HL-60/S4 treated with retinoic acid at 250 ng/mL for 4 days and 3 days (cell line): ENCODE measurements around the gene POLR3B.
"Not testable (repeated sequence)": the region's sequence is repeated elsewhere in the genome, so short reads cannot be mapped to it uniquely, and the experiment has no call there.

ENCODE experiments used
- in situ Hi-C: fragments of 300-500 bp; cut with MboI; formaldehyde crosslinking; loops from 2 replicates; pipeline ENCODE4 v1.7.0; 2022; ENCODE audit warnings: low sequenced_read_pairs

POLR3B gene

GRCh38 chr12:106357549-106358395 lies at the start of gene POLR3B:
Gene POLR3B (plus strand): TSS chr12:106357748. CDS start chr12:106357880, 132 bp downstream.
- in situ Hi-C loops = no loop called here

DNA sequence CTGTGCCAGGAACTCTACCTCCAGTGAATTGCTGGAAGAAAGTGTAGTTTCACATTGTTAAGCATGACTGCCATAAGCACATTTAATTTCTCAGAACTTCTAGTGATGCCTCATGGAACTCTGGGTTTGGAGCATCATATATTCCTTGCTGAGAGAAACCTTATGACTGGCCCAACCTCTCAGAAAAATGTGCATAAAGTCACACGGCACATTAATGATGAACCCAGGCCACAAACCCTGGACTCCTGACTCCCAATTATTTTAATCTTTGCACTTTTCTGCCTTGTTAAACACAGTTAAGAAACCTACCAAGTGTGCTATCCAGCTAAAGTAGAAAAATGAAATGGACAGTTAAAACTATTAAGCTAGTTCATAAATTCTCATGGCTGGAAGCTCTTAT lies 49.4 kb upstream of the POLR3B start:
- in situ Hi-C loops = no loop called here

GRCh38 chr12:106308611-106309010 lies 48.9 kb upstream of the POLR3B start:
- in situ Hi-C loops = no loop called here

DNA sequence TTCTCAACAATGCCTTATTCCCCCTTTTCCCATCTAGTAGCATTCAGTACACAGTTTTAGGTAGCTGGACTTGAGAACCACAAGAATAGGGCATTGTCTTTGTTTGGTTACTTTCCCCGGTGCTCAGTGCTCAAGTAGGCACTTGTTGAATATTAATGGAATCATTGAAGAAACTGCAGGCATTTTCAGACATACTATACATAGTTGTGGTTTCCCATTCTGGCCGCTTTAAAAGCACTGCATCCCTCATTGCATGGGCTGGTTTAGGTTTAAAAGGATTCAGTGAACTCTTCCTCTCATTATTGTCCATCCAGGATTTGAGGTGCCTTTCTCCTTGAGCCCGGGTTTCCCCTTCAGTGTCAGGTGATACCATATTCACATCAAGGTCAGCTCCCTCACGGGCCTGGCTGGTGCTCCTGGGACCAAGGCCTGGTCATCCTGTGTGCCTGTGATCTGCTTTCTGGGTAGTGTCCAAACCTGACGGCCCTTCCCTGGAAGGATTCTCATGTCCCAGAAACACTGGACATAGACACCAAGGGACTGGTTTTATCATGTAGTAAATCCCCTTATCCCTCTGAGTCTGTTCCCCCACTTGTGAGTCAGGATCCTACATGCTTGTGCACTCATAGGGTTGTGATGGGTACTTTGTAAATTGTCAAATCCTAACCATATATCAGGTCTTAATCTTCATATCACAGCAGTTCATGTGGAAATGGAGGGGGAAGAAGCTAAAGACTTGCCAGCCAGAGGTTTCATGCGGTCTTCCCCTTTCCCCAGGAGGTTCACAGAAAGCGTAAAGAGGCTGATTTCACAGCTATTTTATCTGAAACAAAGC lies 47.7 kb upstream of the POLR3B start:
- in situ Hi-C loops = no loop called here

GRCh38 chr12:106310687-106311086 lies 46.9 kb upstream of the POLR3B start:
- in situ Hi-C loops = no loop called here

DNA sequence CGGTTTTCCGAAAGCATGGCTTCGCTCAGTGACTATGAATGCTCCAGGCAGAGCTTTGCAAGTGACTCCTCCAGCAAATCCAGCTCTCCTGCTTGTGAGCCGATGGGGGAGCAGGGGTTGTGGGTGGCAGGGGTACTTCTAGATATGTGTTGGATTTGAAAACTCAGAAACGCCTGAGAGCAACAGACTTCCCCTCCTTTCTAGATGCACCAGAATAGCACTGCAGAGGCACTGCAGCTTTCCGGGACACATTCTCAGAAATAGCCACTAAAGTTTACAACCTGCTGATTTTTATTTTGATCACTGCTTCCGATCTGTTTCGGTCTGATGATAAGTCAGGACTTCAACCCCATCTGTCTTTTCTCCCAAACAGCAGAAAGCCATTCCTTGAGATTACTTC lies 46.4 kb upstream of the POLR3B start:
- in situ Hi-C loops = no loop called here

DNA sequence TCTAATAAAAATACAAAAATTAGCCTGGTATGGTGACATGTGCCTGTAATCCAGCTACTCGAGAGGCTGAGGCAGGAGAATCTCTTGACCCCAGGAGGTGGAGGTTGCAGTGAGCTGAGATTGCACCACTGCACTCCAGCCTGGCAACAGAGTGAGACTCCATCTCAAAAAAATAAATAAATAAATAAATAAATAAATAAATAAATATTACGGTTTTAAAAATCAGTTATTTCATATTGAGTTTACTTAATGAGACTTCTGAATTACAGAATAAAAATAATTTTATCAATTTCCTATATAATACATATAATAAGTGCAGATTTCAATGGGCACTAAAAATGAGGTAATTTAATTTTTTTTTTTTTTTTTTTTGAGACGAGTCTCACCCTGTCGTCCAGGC lies 44.1 kb upstream of the POLR3B start:
- in situ Hi-C loops = not testable (repeated sequence)

GRCh38 chr12:106315523-106315922 lies 42.0 kb upstream of the POLR3B start:
- in situ Hi-C loops = no loop called here

DNA sequence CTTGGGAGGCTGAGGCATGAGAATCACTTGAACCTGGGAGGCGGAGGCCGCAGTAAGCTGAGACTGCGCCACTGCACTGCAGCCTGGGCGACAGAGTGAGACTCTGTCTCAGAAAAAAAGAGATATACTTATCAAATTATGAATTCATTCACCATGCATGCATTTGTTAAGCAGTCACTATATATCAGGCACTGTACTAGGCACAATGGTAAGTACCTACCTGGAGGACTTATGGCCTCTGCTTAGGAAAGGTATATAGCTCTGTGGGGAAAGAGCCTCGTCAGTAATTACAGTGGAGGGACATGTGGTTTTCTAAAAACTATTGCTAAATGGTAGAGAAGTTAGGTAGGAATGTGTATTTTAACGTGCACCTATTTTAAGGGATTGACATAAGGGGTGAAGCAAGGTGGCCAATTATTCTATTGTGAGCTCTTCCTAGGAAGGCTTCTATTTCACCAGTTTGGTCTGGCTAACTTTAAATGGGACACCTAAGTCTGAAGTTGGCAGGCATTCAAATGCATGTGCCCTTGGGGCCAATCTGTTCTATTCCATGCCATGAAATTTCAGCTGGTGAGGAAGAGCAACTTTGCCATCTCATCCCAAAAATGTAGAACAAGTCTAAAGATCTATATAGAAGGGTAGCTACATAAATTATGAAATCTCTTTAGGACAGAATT lies 40.0 kb upstream of the POLR3B start:
- in situ Hi-C loops = no loop called here

- in situ Hi-C loops = no loop called here
These were observed 36.3 kb upstream of the POLR3B start for GRCh38 chr12:106321139-106321850.

- in situ Hi-C loops = no loop called here
These were observed 34.0 kb upstream of the POLR3B start for GRCh38 chr12:106323537-106323936.

DNA sequence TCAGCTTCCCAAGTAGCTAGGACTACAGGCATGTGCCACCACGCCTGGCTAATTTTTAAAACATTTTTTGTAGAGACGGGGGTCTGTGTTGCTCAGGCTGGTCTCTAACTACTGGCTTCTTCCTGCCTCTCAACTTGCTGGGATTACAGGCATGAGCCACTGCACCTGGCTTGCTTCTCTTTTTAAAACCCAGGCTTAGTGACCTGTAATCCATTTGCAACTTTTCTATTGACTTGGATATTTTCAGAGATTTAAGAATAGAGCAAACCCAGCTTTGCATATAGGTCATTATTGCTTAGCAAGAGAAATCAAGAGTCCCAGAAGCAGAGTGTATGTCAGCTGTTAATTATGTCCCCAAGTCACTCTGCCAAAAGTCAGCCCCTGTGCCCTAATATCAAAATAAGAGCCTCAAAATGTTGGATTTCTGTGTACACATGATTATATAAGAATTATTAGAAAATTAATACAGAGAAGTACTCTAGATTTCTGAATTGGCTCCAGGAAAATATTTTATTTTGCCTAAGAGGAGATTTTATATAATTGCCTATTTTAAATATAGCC lies 30.2 kb upstream of the POLR3B start:
- in situ Hi-C loops = no loop called here

DNA sequence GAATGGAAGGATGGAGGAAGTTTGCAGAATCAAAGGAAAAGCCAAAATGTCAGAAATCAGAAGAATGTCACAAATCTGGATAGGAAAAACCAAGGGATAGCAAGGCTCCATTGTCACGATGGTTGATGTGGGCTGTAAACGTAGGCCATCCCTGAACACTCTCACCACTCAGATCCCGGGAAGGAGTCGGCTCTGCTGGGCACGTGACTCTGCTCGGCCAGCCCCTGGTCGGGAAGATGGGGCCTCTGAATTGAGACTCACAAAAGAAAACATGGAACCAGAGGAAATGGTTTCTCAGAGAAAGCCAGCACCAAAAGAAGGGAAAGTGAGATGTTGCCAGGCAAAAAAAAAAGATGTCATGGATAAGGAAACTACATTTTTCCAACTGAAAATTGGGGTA lies 28.8 kb upstream of the POLR3B start:
- in situ Hi-C loops = no loop called here

GRCh38 chr12:106329231-106329982 lies 28.1 kb upstream of the POLR3B start:
- in situ Hi-C loops = no loop called here

DNA sequence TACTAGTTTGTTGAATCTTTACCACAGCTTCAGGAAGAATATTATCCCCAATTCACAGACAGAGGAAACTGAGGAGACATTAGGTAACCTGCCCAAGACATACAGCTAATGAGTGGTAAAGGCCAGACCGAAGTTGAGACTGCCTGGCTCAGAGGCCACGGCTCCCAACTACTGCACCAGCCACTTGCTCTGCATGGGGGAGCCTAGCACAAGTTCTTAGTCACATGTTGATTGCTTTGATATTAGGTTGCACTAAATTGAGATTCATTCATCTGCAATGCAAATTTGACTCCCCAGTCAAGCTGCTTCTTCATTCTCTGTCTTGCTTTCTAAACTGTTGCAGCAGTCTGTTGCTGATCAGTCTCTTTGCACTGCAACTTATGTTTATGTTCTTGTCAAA lies 25.9 kb upstream of the POLR3B start:
- in situ Hi-C loops = no loop called here

GRCh38 chr12:106332536-106332935 lies 25.0 kb upstream of the POLR3B start:
- in situ Hi-C loops = no loop called here

GRCh38 chr12:106333010-106333409 lies 24.5 kb upstream of the POLR3B start:
- in situ Hi-C loops = no loop called here

- in situ Hi-C loops = no loop called here
These were observed 23.8 kb upstream of the POLR3B start for GRCh38 chr12:106333756-106334155.

DNA sequence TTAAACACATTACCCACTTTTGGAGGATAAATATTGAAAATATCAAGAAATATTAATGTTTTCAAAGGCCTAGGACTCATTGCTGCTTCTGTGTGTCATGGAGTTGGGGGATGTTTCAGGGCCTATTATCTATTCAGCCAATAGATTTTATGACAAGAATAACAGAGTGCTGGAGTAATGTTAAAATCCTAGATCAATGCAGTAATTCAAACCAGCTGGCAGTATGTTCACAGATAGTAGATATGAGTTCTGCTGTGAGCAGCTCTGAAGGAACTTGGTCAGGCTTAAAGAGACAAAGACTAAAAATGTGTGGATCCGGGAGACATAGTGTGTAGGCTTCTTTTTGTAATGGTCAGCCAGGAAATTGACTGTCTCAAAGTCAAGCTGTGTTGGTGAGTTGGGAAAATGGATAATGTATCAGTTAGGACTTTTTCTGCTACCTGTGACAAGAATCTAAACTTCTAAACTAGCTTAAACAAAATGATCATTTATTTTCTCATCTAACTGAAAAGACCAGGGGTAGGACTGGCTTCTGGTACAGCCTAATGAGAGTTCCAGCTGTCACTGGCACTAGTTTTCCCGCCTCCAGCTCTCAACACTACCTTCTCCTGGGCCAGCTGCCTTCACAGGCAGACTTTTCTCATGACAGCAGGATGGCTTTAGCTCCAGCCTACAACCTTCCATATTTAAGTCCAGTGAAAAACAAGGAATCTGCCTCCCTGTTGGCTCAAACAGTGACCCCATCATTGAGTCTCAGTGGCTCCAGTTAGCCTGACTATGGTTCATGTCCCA lies 16.3 kb upstream of the POLR3B start:
- in situ Hi-C loops = no loop called here
